ENCODE data around the gene TMC1. TPM values are rescaled to one million over a fixed set of nuclear protein-coding genes. Genes with fewer than 3 reads are reported as not detected.
A peak's percentile ranks its signal among the peaks of the same experiment; 100 is the strongest.

TMC1 gene
- total and polyA plus RNA-seq, 2 of the 13 experiments (the other 11 are each of a cell fraction or from before 2014, with no cell fraction given), result 0.02 to 0.03 TPM

GRCh38 chr9:72827950-72828731 lies 306.7 kb downstream of the TMC1 start (continued):
- no peak for TF ChIP-seq ZNF281 (CRISPR knock-in tag; IDR thresholded peaks at IDR 0.05; ENCODE audit: borderline replicate concordance)
- TF ChIP-seq NFATC3 (CRISPR knock-in tag; IDR thresholded peaks at IDR 0.05), result no peak
- no peak for TF ChIP-seq MTF2 (CRISPR knock-in tag; IDR thresholded peaks at IDR 0.05; ENCODE audit: borderline replicate concordance)
- no peak for TF ChIP-seq ZNF724P (CRISPR knock-in tag; IDR thresholded peaks at IDR 0.05; ENCODE audit: borderline replicate concordance)
- TF ChIP-seq ZNF441 (CRISPR knock-in tag; IDR thresholded peaks at IDR 0.05; ENCODE audit: borderline replicate concordance), result no peak
- TF ChIP-seq MEIS1 (CRISPR knock-in tag; IDR thresholded peaks at IDR 0.05; ENCODE audit: borderline replicate concordance), result no peak
- no peak for TF ChIP-seq ADNP (CRISPR knock-in tag; IDR thresholded peaks at IDR 0.05)
- TF ChIP-seq, protein P1, sequence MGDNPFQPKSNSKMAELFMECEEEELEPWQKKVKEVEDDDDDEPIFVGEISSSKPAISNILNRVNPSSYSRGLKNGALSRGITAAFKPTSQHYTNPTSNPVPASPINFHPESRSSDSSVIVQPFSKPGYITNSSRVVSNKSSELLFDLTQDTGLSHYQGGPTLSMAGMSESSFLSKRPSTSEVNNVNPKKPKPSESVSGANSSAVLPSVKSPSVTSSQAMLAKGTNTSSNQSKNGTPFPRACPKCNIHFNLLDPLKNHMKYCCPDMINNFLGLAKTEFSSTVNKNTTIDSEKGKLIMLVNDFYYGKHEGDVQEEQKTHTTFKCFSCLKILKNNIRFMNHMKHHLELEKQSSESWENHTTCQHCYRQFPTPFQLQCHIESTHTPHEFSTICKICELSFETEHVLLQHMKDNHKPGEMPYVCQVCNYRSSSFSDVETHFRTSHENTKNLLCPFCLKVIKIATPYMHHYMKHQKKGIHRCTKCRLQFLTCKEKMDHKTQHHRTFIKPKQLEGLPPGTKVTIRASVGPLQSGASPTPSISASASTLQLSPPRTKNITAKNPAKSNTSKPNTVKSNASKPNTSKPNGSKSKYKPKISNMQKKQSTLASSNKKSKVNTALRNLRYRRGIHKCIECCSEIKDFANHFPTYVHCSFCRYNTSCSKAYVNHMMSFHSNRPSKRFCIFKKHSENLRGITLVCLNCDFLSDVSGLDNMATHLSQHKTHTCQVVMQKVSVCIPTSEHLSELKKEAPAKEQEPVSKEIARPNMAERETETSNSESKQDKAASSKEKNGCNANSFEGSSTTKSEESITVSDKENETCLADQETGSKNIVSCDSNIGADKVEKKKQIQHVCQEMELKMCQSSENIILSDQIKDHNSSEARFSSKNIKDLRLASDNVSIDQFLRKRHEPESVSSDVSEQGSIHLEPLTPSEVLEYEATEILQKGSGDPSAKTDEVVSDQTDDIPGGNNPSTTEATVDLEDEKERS (CRISPR knock-in tag; IDR thresholded peaks at IDR 0.05), result no peak
- no peak for TF ChIP-seq NR2F1 (CRISPR knock-in tag; IDR thresholded peaks at IDR 0.05)
- TF ChIP-seq RBAK (CRISPR knock-in tag; IDR thresholded peaks at IDR 0.05), result no peak
- TF ChIP-seq, protein P2, sequence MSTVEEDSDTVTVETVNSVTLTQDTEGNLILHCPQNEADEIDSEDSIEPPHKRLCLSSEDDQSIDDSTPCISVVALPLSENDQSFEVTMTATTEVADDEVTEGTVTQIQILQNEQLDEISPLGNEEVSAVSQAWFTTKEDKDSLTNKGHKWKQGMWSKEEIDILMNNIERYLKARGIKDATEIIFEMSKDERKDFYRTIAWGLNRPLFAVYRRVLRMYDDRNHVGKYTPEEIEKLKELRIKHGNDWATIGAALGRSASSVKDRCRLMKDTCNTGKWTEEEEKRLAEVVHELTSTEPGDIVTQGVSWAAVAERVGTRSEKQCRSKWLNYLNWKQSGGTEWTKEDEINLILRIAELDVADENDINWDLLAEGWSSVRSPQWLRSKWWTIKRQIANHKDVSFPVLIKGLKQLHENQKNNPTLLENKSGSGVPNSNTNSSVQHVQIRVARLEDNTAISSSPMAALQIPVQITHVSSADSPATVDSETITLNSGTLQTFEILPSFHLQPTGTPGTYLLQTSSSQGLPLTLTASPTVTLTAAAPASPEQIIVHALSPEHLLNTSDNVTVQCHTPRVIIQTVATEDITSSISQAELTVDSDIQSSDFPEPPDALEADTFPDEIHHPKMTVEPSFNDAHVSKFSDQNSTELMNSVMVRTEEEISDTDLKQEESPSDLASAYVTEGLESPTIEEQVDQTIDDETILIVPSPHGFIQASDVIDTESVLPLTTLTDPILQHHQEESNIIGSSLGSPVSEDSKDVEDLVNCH (CRISPR knock-in tag; IDR thresholded peaks at IDR 0.05), result no peak
- TF ChIP-seq ZC3H4 (CRISPR knock-in tag; IDR thresholded peaks at IDR 0.05; ENCODE audit: borderline replicate concordance), result no peak
- TF ChIP-seq ZNF33A (CRISPR knock-in tag; IDR thresholded peaks at IDR 0.05; ENCODE audit: borderline replicate concordance), result no peak
- TF ChIP-seq KDM6A (CRISPR knock-in tag; IDR thresholded peaks at IDR 0.05; ENCODE audit: low read depth), result no peak
- TF ChIP-seq JUNB (CRISPR knock-in tag; IDR thresholded peaks at IDR 0.05; ENCODE audit: borderline replicate concordance), result peak; percentile 54; the same call in 1 of the 2 replicates
- peak; percentile 57 for TF ChIP-seq NR2F6 (IDR thresholded peaks at IDR 0.05)
- TF ChIP-seq NR2F6 (CRISPR knock-in tag; IDR thresholded peaks at IDR 0.05), result peak; percentile 67; the same call in 1 of the 2 replicates
- peak; percentile 39; the same call in 1 of the 2 replicates for TF ChIP-seq TCF7 (IDR thresholded peaks at IDR 0.05; ENCODE audit: low read depth)
- TF ChIP-seq, protein P3, sequence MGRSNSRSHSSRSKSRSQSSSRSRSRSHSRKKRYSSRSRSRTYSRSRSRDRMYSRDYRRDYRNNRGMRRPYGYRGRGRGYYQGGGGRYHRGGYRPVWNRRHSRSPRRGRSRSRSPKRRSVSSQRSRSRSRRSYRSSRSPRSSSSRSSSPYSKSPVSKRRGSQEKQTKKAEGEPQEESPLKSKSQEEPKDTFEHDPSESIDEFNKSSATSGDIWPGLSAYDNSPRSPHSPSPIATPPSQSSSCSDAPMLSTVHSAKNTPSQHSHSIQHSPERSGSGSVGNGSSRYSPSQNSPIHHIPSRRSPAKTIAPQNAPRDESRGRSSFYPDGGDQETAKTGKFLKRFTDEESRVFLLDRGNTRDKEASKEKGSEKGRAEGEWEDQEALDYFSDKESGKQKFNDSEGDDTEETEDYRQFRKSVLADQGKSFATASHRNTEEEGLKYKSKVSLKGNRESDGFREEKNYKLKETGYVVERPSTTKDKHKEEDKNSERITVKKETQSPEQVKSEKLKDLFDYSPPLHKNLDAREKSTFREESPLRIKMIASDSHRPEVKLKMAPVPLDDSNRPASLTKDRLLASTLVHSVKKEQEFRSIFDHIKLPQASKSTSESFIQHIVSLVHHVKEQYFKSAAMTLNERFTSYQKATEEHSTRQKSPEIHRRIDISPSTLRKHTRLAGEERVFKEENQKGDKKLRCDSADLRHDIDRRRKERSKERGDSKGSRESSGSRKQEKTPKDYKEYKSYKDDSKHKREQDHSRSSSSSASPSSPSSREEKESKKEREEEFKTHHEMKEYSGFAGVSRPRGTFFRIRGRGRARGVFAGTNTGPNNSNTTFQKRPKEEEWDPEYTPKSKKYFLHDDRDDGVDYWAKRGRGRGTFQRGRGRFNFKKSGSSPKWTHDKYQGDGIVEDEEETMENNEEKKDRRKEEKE (IDR thresholded peaks at IDR 0.05), result no peak

Data from HepG2 (cell line).